ENCODE data around the gene CNOT1. TPM values are rescaled to one million over a fixed set of nuclear protein-coding genes. Genes with fewer than 3 reads are reported as not detected.

CNOT1 gene
- polyA plus RNA-seq, 1 donor (not counting 4 experiments of a cell fraction or from before 2014, with no cell fraction given), result 163 TPM

DNA sequence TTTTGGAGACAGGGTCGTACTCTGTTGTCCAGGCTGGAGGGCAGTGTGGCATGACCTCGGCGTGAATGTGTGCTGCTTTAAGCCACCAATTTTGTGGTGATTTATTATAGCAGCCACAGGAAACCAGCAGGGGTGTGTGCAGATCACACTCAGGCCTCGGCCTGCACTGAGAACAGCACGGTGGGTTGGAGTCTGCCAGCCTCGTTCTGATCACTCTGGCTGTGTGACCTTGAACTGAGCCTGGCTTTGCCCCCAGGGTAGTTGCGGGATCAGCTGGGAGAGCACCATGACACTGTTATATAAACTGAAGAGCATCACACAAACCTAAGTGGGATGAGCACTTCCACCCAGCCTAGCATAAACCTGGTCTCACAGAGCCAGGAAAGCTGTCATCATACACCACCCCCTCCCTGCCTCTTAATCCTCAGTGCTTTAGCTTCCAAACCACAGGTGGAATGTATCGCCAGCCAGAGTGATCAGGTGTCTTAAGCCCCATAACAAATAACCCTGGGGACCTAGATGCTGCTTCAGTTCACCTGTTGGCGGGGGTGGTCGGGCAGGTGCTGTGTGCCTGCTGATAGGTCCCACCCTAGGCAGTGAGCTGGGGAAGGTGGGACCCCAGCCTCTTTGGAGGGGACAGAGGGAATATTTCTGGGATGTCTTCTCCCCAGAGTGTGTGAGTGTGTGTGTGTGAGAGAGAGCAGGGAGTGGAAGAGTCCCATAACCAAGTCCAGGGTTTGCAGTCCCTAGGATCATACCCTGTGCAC lies 158.2 kb downstream of the CNOT1 start:
- Histone ChIP-seq H3K4me3 (ENCODE audit: control insufficient read depth in 2 of 3, extremely low read depth in 1 of 3, insufficient read depth in 2 of 3, low read depth in 1 of 3, low read length in 3 of 3) (no peak overlapping the region), H3K9ac (ENCODE audit: control insufficient read depth, extremely low read depth, insufficient read depth, low read length) (no peak overlapping the region), H4K20me1 (ENCODE audit: control insufficient read depth, extremely low read depth, insufficient read depth, low read length) (no peaks in the 10 kb centered on the region), H3K9me3 (ENCODE audit: control insufficient read depth, low read depth, low read length) (no peaks in the 10 kb centered on the region), H3K4me2 (ENCODE audit: control insufficient read depth, extremely low read depth, insufficient read depth, low read depth, low read length) (no peak overlapping the region), H3K36me3 (ENCODE audit: control insufficient read depth in 2 of 2, extremely low read depth in 1 of 2, insufficient read depth in 2 of 2, low read length in 2 of 2) (no peaks in the 10 kb centered on the region), H3K27ac (ENCODE audit: control insufficient read depth, insufficient read depth, low read length) (no peak overlapping the region), H3K9me1 (ENCODE audit: control insufficient read depth, extremely low read depth, insufficient read depth, low read length) (no peaks in the 10 kb centered on the region), H3K4me1 (ENCODE audit: control insufficient read depth, extremely low read depth, insufficient read depth, low read length) (no peaks in the 10 kb centered on the region), H3K27me3 (ENCODE audit: control insufficient read depth, extremely low read depth, insufficient read depth, low read length) (peaks cover 11% of the 10 kb centered on the region), H3K79me2 (ENCODE audit: control insufficient read depth, insufficient read depth, low read length) (no peaks in the 10 kb centered on the region), H2AFZ (ENCODE audit: control insufficient read depth, low read length) (no peak overlapping the region)
- TF ChIP-seq EZH2 (IDR thresholded peaks at IDR 0.05; ENCODE audit: low read length), result no peak
- TF ChIP-seq, protein P1, sequence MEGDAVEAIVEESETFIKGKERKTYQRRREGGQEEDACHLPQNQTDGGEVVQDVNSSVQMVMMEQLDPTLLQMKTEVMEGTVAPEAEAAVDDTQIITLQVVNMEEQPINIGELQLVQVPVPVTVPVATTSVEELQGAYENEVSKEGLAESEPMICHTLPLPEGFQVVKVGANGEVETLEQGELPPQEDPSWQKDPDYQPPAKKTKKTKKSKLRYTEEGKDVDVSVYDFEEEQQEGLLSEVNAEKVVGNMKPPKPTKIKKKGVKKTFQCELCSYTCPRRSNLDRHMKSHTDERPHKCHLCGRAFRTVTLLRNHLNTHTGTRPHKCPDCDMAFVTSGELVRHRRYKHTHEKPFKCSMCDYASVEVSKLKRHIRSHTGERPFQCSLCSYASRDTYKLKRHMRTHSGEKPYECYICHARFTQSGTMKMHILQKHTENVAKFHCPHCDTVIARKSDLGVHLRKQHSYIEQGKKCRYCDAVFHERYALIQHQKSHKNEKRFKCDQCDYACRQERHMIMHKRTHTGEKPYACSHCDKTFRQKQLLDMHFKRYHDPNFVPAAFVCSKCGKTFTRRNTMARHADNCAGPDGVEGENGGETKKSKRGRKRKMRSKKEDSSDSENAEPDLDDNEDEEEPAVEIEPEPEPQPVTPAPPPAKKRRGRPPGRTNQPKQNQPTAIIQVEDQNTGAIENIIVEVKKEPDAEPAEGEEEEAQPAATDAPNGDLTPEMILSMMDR (optimal IDR thresholded peaks at IDR 0.05 in 1 of 3, IDR thresholded peaks at IDR 0.05 in 1 of 3, conservative IDR thresholded peaks at IDR 0.05 in 1 of 3; ENCODE audit: extremely low read depth in 1 of 3, insufficient read depth in 2 of 3, low read length in 3 of 3), result no peak
- FAIRE-seq (no peak), DNase-seq (ENCODE audit: low read depth, low spot score) (no peak)
- dilution Hi-C loops (cut with MboI; ENCODE audit: extremely low pct_ligation_motif_present, low sequenced_read_pairs), result no loop called here

Small RNA genes lying within 50 kb of the gene (small RNA-seq; reads per million reads assigned to genes)
- gene RNU6-103P (ENCODE audit: insufficient read length in 3 of 3, low read depth in 3 of 3, low replicate concordance in 1 of 3), result 0 reads per million in 3 experiments
- gene SNORA46 (ENCODE audit: insufficient read length in 3 of 3, low read depth in 3 of 3, low replicate concordance in 1 of 3), result 33.7 to 580 (median 40.1) reads per million in 3 experiments
- 0 reads per million in 3 experiments for gene SNORA50A (ENCODE audit: insufficient read length in 3 of 3, low read depth in 3 of 3, low replicate concordance in 1 of 3)

Other genes with a start within 250 kb of the CNOT1 start
- 8.5 to 11.3 TPM (median 10.1 TPM) in 3 replicates for gene GINS3, start 237.4 kb downstream of the CNOT1 start, polyA plus RNA-seq
- 1.1 to 4.3 TPM (median 1.3 TPM) in 3 replicates for gene NDRG4, start 129.7 kb downstream of the CNOT1 start, polyA plus RNA-seq
- 9.6 to 13.5 TPM (median 10.3 TPM) in 3 replicates for gene SETD6, start 114.3 kb downstream of the CNOT1 start, polyA plus RNA-seq
- gene SLC38A7, start 54.9 kb upstream of the CNOT1 start, polyA plus RNA-seq, result 11.2 to 18.9 TPM (median 18.2 TPM) in 3 replicates
- 46.2 to 174 TPM (median 99.2 TPM) in 3 replicates for gene GOT2, start 104.5 kb upstream of the CNOT1 start, polyA plus RNA-seq

Data from keratinocyte (primary cell).